GM11168 (cell line): Measurements from ENCODE around the gene SLC9A6.

ENCODE experiments used
- in situ Hi-C: fragments of 300-500 bp; cut with MboI; formaldehyde crosslinking; loops from one replicate; pipeline ENCODE4 v1.12.0; 2022; ENCODE audit warnings: low sequenced_read_pairs; ENCODE audit not compliant: unreplicated experiment

The SLC9A6 gene

DNA sequence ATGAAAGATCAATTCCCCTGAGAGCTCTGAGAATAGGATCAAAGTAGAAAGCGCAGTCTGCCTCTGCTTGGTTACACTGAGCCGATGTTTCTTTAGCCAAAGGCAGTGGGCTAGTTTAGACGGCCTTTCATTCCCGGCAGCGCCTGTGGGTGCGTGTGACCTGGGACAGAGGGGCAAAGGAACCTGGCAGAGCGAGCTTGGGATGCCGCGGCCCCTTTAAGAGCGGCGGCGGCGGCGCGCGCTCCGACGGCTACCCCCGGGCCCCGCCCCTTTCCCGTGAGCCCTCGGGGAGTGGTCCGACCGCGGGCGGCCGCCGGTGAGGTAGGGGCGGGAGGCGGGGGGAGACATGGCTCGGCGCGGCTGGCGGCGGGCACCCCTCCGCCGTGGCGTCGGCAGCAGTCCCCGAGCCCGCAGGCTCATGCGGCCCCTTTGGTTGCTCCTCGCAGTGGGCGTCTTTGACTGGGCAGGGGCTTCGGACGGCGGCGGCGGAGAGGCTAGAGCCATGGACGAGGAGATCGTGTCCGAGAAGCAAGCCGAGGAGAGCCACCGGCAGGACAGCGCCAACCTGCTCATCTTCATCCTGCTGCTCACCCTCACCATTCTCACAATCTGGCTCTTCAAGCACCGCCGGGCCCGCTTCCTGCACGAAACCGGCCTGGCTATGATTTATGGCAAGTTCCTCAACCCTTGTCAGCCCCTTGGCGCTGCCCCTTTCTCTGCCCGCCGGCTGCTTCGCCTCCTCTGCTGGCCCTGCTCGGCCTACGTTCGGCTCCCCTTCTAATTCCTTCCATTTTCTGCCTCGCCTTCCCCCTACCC is at the start of gene SLC9A6:
Gene SLC9A6, plus strand, starts transcription at position 279 of the 816 bp plus-strand sequence. Its CDS starts 224 bp downstream, at position 503.
- in situ Hi-C loops = no loop called here

DNA sequence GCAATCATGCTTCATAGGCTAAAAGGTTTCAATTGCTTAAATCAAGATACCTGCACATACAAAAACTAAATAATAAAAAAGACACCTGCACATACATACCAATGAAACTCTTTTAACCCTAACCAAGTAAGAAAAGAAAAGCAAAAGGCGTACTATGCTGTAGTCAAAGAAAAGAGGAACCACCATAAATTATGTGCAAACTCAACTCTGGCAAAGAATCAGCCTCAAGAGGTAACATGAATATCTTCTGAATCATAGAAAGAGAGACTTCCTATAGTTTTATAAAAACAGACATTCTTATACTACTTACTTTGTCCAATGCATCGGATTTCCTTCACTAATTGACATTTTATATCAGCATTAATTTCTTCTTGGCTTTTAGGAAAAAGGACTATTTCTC is 40.7 kb upstream of the SLC9A6 start:
- in situ Hi-C loops = no loop called here

DNA sequence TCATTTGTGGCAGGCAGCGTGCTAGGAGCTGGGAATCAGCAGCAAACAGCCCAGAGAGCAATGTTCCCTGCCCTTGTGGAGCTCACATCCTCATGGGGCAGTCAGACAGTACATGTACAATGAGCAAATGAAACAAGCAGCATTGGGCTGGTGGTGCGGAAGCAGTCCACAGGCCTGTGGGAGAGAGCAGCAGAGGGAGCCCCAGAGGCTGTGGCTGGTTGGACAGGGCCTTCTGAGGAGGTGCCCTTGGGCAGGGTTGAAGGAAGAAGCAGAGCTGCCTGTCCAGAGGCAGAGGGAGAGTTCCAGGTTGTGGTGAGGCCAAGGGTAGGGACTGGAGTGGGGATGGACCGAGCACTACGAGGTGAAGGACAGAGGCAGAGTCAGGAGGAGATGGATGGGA is 33.9 kb upstream of the SLC9A6 start:
- in situ Hi-C loops = no loop called here

DNA sequence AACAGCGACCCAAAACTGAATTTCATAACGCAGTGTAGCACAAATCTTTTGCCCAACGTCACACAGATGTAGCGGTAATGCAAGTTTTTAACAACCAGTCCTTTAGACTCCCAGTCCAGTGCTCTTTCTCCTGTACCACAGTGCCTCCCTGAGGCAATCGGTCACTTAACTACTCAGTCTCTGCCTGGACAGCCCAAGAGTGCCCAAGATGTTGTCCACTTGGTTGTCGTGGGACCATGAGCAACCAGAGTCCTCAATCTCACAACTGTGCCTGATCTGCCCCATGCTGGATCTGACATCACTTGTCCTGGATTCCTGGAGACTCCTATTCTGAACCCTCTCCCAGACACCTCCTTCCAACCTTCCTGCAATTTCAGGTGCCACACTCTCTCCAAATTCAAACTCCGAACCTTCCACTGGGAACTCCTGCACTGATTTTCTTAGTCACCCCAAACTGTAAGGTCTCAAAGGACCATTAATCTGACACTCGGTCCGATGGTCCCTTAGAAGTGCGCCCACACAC is 12.1 kb upstream of the SLC9A6 start:
- in situ Hi-C loops = no loop called here

DNA sequence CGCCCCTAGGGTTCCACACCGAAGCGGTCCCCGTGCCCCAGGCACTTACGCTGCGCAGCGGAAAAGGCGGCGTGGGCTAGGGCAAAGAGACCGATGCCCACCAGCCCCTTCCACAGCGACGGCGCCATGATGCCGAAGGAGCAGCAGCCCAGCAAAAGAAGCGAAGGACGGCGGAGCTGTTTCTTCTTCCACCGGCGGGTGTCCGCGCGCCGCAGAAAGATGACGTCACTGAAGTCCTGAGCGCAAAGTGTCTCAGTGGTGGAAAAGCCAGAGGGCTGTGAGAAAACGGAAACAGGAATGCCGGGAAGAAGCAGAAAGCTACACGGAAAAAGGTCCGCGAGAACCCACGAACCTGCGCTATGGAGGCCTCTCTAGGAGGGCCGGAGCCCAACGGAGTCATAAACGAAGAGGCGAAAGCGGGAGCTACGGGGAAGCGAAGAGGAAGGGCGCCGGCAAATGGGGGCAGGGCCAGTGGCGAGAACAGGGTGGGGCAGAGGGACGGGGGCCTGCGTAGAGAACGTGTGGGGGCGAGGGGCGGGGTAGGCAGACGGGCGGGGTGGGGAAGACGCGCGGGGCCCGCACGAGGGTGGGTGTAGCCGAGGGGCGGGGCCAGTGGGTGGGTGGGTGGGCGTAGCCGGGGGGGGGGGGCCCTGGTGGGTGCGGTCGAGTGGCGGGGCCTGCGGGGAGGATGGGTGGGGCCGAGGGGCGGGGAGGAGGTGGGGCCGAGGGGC is 11.5 kb upstream of the SLC9A6 start, which contains the start of gene MMGT1:
Gene MMGT1, minus strand, starts transcription at position 441 of the 731 bp plus-strand sequence. Its CDS starts 313 bp downstream, at position 128.
- in situ Hi-C loops = no loop called here

DNA sequence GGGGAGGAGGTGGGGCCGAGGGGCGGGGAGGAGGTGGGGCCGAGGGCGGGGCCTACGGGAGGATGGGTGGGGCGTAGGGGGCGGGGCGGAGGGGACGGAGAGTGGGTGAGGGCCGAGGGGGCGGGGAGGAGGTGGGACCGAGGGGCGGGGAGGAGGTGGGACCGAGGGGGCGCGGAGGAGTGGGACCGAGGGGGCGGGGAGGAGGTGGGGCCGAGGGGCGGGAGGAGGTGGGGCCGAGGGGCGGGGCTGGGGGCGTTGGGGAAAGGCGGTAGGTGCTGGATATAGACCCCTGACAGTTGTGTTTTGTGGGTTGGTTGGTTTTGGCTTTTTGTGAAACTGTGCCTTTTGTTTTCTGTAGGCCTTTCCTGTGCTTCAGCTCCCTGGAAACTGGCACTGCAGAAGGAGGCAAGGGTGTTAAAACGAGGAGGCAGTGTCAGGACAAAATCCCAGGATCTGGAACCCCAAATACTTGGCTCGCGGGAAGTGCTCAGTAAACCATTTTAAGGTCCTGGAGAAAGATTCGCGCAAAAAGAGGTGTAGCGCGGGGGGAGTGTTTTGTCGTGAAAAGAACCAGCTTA is 10.9 kb upstream of the SLC9A6 start:
- in situ Hi-C loops = no loop called here

DNA sequence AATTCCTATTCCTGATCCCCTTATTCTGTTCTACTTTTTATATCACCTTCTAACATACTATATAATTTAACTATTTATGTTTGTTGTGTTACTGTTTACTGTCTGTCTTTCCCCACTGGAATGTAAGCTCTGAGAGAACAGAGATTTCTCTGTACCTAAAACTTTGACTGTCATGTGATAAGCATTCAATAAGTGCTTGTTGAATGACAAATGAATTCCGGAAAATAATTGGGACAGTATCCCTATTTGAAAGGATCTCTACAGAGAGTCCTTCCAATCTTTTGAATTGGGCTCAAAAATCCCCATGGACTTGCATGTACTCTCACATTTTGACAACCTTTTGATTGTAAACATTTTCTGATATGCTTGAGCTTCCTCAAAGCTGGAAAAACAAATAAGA is 9.8 kb upstream of the SLC9A6 start:
- in situ Hi-C loops = no loop called here

DNA sequence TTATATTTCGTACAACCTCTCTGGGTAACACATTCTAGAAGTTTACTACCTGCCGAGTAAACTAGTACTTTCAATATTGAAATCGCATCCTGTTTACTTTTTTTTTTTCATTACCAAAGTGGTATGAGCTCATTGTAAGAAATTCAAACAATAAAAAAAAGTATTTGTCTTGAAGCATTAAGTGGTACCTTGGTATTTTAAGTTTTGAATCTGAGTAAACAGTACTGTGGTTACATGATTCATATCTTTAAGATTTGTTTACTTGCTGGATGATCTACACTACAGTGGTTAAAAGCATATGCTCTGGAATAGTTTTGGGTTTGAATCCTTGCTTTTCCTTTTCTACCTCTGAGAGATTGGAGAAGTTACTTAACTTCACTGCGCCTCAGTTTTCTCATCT is 7.6 kb upstream of the SLC9A6 start:
- in situ Hi-C loops = no loop called here

DNA sequence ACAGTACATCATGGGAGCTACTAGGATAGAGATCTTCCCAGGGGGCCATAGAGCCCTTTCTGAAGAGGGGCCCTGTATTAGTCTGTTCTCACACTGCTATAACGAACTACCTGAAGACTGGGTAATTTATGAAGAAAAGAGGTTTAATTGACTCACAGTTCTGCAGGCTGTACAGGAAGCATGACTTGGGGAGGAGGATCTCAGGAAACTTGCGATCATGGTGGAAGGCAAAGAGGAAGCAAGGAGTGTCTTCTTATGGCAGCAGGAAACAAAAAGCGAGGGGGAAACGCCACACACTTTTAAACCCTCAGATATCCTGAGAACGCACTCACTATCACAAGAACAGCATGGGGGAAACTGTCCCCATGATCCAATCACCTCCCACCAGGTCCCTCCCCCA is 4.2 kb upstream of the SLC9A6 start:
- in situ Hi-C loops = no loop called here

DNA sequence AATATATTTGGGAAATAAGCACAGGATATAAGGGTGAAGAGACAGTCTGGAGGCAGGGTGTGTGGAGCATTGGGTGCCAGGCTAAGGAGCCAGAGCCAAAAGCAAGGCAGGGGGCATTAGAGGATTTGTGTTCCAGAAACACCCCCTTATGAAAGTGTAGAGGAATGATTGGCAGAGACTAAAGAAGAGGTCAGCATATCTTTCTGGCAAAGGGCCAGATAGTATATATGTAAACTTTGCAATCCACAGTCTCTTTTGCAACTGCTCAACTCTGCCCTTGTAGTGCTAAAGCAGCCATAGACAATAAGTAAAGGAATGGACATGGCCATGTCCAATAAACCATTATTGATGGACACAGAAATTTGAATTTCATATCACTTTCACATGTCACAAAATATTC is 3.6 kb upstream of the SLC9A6 start:
- in situ Hi-C loops = no loop called here

DNA sequence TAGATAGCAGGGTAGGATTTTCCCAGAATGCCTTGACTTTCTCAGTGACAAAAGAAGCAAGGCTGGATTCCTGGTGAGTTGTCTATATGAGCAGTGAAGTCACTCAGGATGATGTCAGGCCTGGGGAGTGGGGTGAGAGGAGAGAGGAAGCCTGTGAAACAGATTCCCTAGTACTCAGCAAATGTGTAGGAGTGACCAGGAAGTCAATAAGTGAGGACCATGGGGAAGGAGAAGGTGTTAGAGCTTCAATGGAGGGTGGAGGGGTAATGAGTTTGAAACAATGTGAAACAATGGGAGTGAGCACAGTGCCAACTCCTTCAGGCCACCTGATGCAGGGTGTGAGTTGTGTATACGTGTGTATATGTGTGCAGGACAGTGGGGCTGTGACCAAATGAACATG is 2.4 kb upstream of the SLC9A6 start:
- in situ Hi-C loops = no loop called here

DNA sequence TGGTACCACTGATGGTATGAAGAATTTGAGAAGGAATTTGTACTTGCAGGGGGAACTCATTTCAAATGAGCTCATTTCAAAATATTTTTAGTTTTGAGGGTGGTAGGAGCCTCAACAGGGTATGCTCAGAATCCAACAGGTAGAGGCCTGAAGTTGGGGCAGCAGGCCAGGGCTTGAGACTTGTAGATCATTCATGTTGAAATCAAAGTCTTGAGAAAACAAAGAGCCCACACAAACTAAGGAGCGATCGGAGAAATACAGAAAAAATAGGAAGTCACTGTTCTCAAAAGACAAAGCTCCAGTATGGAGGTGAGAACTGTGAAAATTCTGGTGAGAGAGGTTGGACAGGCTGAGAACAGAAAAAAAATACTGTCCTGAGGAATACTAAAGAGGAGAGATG is 979 bp upstream of the SLC9A6 start:
- in situ Hi-C loops = no loop called here

DNA sequence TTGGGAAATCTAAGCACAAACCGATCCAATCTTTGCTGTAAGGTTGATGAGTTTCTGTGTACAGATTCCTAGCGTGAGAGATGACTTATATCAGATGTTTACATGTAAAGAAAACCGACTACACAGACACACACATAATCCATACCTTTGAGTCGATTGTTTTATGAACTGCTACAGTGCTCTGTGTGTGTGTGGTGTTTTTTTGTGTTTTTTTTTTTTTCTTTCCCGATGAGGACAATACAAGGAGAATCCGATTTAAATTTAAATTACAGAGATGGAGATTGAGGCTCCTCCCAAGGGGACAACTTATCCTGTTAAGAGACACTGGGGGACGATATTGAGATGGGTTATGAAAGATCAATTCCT is 461 bp upstream of the SLC9A6 start:
- in situ Hi-C loops = no loop called here

DNA sequence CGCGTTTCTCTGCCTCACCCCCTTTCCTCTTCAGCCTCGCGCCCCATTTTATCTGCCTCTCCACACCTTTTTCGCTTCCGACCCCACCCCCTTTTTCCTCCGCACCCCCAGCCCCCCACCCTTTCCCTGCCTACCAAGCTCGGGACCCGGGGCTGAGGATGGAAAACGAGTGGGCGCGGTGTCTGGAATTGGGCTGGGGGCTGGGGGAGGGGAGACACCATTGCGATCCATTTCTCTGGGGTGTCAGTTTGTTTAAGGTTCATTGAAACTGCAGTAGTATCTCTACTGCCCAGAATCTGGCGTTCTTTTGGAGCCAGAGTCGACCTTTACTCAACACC is 707 bp downstream of the SLC9A6 start:
- in situ Hi-C loops = no loop called here

DNA sequence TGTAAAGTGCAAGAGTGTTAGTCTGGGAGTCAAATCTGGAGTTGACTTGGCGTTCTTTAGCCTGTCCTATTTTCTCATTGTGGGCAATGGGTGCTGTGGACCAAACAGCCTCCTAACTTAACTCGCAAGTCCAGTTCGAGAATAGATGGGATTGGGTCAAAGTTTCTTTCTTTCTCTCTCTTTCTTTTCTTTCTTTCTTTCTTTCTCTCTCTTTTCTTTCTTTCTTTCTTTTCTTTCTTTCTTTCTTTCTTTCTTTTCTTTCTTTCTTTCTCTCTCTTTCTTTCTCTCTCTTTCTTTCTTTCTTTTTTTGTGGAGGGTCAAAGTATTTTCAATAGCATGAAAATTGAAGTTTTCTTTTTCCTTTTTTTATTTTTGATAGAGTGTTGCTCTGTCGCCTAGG is 3.0 kb downstream of the SLC9A6 start:
- in situ Hi-C loops = no loop called here

DNA sequence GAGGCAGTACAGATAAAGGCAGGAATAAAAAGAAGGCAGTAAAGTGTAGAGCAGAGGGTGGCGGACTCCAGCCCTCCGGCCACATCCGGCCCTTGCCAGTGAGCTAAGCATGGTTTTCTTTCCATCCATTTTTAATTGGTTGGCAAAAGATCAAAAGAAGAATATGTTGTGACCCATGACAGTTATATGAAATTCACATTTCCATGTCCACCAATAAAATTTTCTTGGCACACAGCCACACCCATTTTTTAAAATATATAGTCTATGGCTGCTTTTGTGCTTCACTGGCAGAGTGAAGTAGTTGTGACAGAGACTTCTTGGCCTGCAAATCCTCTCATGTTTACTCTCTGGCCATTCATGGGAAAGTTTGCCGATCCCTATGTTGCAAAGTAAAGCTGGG is 29.8 kb downstream of the SLC9A6 start:
- in situ Hi-C loops = no loop called here

DNA sequence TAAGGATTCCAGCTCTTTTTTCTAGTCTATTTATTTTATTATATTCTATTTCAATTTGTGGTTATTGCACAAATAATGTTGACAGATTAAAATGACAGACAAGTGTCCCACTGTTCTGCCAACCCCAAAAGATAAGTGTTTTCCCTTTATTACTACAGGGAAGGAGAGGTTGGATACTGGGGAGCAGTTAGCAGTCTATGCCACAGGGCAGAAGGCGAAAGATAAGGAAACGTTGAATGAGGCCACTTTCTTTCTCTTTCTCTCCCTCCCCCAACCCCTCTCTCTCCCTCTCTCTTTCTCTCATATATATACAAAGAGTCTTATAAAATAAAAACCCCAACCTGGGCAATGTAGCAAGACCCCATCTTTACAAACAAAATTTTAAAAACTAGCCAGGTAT is 31.6 kb downstream of the SLC9A6 start:
- in situ Hi-C loops = no loop called here

DNA sequence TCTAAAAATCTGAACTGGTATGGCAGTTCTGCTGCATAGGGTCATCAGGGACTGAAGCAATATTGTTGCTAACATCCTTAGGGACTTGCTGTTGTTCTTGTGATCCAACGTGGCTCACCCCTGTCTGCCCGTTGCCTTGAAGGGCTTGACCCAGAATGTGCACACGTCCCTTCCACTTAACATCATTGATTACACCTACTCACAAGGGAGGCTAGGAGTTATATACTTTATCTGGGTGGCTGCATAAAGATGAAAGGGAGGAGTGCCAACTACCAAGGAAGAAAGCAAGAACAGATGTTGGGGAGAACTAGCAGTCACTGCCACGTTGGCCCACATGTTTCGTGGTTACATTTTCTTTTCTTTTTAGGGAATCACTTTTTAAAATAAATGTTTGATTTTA is 34.0 kb downstream of the SLC9A6 start:
- in situ Hi-C loops = no loop called here

DNA sequence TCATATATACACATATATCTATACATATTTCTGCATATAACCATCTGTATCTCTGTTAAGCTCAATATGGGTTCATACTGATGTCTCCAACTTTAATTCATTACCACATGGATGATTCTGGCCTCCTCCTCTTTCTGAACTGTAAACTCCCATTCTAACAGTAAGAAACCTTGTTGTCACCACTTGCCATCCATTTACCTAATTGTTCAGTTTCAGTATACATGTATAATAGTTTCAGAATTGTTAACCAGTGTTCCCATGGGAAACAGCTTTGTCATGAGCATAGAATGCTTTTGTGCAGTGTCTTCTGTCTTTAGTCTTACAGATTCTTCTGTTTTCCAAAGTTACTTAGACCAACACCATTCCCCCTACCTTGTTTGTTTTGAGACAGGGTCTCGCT is 35.9 kb downstream of the SLC9A6 start:
- in situ Hi-C loops = no loop called here

DNA sequence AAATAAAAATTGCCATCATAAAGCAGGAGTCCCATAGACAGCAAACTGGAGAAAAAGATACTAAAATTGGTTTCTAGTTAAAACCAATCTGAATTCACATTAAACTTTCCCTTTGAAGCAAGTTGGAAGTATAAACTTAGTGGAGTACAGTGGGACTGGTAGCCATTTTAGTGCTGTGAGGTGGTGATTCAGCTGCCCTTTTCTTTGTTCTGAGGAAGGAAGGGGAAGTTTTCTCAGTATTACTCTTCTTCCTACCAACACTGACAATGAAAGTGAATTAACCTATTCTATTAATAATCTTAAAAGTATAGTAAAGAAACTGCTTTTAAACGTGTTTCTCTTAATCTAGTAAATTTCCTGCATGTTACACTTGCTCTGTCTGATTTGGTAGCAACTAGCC is 36.7 kb downstream of the SLC9A6 start:
- in situ Hi-C loops = no loop called here

DNA sequence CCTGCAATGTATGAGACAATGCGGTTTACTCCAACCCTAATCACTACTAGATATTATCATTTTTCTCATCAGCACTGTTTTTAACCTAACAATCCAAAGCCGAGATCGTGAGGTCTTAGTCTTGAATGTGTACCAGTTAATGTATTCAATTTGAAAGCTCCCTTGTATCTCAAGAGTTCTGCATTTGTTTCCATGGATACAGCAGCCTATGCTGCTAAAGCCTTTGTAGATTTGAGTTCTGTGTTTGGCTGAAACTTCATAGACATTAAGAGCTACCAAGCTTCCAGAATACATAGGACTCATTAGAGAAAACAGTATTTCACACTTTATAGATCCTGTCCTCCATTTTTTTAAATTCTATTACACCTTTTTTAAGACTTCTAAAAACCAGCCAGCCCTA is 39.9 kb downstream of the SLC9A6 start:
- in situ Hi-C loops = loop anchor here (25.0 kb wide), 1 partner anchor 137 kb away; no protein-coding TSS in a partner anchor
